GM12874 (cell line): ENCODE results near the gene RANBP10.

ENCODE experiments used
- TF ChIP-seq, protein P1 (sequence below): IDR thresholded peaks from 2 replicates; pipeline ENCODE4 v1.5.1; 2011; ENCODE audit warnings: low read depth, mild to moderate bottlenecking, control low read depth, low read length, moderate library complexity; ENCODE audit not compliant: insufficient read depth

The RANBP10 gene

DNA sequence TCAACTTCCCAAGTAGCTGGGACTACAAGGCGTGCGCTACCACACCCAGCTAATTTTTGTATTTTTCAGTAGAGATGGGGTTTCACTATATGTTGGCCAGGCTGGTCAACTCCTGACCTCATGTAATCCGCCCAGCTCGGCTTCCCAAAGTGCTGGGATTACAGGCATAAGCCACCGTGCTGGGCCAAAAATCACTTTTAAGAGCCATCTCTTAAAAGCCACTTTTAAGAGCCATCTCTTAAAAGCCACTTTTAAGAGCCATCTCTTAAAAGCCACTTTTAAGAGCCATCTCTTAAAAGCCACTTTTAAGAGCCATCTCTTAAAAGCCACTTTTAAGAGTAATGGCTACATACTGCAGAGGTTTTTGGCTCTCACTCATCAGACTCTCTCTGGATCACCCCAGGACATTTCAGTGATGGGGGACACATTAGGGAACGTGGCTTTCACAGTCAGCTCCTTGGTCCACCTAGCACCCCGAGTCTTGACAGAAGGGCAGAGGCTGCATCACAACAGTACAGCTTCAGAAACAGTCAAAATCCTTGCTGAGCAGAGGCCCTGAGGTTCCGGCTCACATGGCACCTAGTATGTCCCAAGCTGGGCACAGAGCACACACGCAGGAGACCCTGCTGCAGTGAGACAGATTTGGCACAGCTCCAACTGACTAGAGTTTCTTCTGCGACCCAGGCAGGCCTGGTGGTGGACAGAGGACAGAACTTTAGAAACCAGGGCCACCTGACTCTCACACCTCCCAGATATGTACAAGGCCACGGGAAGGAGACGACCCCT, 23.6 kb downstream of the RANBP10 start:
- TF ChIP-seq, protein P1, sequence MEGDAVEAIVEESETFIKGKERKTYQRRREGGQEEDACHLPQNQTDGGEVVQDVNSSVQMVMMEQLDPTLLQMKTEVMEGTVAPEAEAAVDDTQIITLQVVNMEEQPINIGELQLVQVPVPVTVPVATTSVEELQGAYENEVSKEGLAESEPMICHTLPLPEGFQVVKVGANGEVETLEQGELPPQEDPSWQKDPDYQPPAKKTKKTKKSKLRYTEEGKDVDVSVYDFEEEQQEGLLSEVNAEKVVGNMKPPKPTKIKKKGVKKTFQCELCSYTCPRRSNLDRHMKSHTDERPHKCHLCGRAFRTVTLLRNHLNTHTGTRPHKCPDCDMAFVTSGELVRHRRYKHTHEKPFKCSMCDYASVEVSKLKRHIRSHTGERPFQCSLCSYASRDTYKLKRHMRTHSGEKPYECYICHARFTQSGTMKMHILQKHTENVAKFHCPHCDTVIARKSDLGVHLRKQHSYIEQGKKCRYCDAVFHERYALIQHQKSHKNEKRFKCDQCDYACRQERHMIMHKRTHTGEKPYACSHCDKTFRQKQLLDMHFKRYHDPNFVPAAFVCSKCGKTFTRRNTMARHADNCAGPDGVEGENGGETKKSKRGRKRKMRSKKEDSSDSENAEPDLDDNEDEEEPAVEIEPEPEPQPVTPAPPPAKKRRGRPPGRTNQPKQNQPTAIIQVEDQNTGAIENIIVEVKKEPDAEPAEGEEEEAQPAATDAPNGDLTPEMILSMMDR, result no peak

DNA sequence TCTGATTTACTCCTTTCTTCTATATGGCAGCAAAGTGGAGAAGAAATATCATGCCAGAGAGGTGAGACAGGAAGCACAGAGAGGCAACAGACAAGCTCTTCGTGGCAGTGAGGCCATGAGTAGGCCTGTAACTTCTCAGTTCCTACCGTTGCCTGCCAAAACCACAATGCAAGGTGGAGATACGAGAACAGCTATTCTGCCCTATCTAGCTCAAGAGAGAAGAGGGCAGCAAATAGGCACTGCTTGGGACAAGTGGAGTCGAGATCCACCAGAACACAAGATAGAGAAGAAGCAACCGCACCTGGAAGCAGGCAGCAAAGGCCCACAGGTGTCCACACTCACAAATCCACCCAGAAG, 24.8 kb downstream of the RANBP10 start:
- TF ChIP-seq, protein P1, result no peak

DNA sequence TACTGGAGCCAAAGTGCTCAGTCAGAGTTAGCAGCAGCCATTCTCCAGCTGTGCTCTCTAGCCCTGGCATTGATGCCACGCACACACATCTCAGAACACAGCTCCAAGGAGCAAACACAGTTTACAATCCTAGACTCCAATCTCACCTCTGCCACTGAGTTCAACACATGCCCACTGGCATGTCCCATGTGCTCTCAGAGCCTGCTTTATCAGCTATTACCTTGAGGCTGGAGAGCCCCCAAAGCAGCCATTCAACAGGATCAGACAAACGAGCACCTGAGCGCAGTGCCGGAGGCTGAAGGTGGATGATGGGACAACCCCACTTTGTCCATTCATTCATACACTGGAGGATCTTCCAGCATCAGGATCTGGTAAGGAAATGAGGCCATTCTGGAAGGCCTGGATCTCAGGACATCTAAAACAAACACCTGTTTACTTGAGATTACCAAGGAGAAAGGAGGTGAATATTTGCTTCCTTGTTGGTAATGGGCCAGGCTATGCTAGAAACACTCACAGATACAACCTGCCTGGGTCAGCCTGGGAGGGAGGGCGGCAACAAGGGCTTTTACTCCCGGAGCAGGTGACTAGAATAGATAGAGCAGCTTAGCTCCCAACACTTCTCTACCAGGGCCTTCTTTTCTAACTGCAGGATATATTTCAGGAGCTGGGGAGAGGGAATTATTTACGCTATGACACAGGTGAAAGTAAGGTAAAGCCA, 25.4 kb downstream of the RANBP10 start:
- TF ChIP-seq, protein P1, result no peak

DNA sequence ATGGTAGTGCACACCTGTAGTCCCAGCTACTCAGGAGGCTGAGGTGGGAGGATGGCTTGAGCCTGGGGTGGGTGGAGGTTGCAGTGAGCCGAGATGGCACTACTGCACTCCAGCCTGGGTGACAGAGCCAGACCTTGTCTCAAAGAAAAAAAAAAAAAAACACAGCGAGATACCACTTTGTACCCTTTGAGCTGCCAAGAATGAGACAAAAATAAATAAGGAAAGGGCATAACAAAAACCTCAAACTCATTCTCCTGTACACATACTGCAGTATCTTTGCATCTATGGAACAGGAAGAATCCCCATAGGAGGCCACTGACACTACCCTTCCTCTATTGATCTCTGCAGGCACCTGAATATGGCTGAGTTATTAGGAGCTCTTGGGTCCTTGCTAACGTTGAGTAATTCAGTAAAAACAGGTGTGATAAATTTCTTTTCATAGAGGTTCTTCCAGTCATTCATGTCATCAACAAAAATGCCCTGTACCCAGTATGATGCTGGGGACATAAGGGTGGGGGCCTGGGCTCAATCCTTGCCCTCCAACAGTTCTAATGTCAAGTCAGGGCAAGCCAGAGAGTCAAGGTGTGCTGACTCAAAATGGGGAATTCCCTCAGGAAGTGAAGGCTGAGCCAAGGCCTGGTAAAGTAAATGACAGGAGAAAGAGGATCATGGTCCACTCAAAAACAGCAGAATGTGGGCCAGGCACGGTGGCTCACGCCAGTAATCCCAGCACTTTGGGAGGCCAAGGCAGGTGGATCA, 26.9 kb downstream of the RANBP10 start:
- TF ChIP-seq, protein P1, result no peak

DNA sequence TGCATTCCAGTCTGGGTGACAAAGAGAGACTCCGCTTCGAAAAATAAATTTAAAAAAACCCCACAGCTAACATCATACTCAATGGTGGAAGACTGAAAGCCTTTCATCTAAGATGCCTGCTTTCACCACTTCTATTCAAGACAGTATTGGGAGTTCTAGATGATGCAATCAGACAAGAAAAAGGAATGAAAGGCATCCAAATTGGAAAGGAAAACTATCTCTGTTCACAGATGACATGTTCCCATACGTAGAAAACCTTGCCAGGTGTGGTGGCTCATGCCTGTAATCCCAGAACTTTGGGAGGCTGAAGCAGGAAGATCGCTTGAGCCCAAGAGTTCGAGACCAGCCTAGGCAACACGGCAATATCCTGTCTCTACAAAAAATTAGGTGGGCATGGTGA, 31.1 kb downstream of the RANBP10 start:
- TF ChIP-seq, protein P1, result no peak

DNA sequence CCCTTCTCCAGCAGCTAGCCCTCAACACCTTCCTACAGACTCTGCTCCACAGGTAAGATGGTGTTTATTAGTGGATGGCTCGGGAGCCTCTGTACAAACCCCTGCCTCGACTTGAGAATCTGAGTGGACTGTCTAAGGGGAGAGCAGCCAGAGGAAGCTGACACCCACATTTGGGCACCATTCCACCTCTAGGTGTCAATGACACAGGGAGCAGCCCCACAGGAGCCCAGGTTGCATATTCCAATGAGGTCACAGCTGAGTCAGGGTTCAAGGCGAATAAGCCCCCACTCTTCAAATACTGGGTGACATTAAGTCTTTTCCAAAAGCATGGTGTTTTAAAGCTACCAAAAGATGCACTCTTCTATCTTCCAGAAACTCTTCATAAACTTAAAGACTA, 31.9 kb downstream of the RANBP10 start:
- TF ChIP-seq, protein P1, result no peak
